ENCODE data around the gene DOK5. TPM values are rescaled to one million over a fixed set of nuclear protein-coding genes. Genes with fewer than 3 reads are reported as not detected.

DOK5 gene
- total and polyA plus RNA-seq, 4 donors: 0.37 to 3.1 (median 0.46) TPM

GRCh38 chr20:54680872-54681619 is 205.7 kb downstream of the DOK5 start:
- no peak overlapping the region for H3K4me3 ChIP-seq
- H3K27ac ChIP-seq (ENCODE audit: low read depth in 1 of 2, low read length in 1 of 2): no peak overlapping the region
- H3K9ac ChIP-seq (ENCODE audit: insufficient read depth in 1 of 2, low read length in 2 of 2): no peak overlapping the region
- no peak for ATAC-seq (ENCODE audit: insufficient read depth, low FRiP score)
- peaks cover 0 to 5% (median 2%) of the 10 kb centered on the region in 3 donors for H3K27me3 ChIP-seq (ENCODE audit: control insufficient read depth in 3 of 3, insufficient read depth in 3 of 3, low read length in 2 of 3)
- 16 to 21% methylated on average over 14 of the region's 14 CpGs for WGBS, 2 donors
- TF ChIP-seq CTCF (IDR thresholded peaks at IDR 0.05; ENCODE audit: control extremely low read depth, extremely low read depth): no peak
- DNase-seq: peak; percentile 64 to 84 (median 80)
- no peaks in the 10 kb centered on the region for H3K36me3 ChIP-seq (ENCODE audit: control insufficient read depth in 4 of 4, insufficient read depth in 4 of 4, low read length in 4 of 4)
- H3K4me1 ChIP-seq (ENCODE audit: control insufficient read depth in 5 of 5, insufficient read depth in 5 of 5, low read length in 5 of 5): peaks cover 0 to 13% (median 0%) of the 10 kb centered on the region in 5 donors
- H3K9me3 ChIP-seq (ENCODE audit: control insufficient read depth in 4 of 4, insufficient read depth in 3 of 4, low read length in 3 of 4): no peaks in the 10 kb centered on the region

- DNase-seq (peak in 2 of 3 donors; percentile 7 to 15), ATAC-seq (ENCODE audit: insufficient read depth, low FRiP score) (no peak)
- WGBS, 2 donors: 36 to 43% methylated on average over 6 of the region's 6 CpGs
- H3K9me3 ChIP-seq (ENCODE audit: control insufficient read depth in 4 of 4, insufficient read depth in 3 of 4, low read length in 3 of 4): no peaks in the 10 kb centered on the region
- H3K36me3 ChIP-seq (ENCODE audit: control insufficient read depth in 4 of 4, insufficient read depth in 4 of 4, low read length in 4 of 4): no peaks in the 10 kb centered on the region
- H3K9ac ChIP-seq (ENCODE audit: insufficient read depth in 1 of 2, low read length in 2 of 2): no peak overlapping the region
- no peak overlapping the region for H3K4me3 ChIP-seq
- peaks cover 0 to 13% (median 0%) of the 10 kb centered on the region in 5 donors for H3K4me1 ChIP-seq (ENCODE audit: control insufficient read depth in 5 of 5, insufficient read depth in 5 of 5, low read length in 5 of 5)
- peaks cover 0 to 5% (median 2%) of the 10 kb centered on the region in 3 donors for H3K27me3 ChIP-seq (ENCODE audit: control insufficient read depth in 3 of 3, insufficient read depth in 3 of 3, low read length in 2 of 3)
- H3K27ac ChIP-seq (ENCODE audit: low read depth in 1 of 2, low read length in 1 of 2): no peak overlapping the region
- TF ChIP-seq CTCF (IDR thresholded peaks at IDR 0.05; ENCODE audit: control extremely low read depth, extremely low read depth): no peak
Measured at GRCh38 chr20:54681869-54682268, 206.5 kb downstream of the DOK5 start.

GRCh38 chr20:54688476-54688875 is 213.1 kb downstream of the DOK5 start:
- TF ChIP-seq CTCF (IDR thresholded peaks at IDR 0.05; ENCODE audit: control extremely low read depth, extremely low read depth): no peak

More at GRCh38 chr20:54688476-54688875, 213.1 kb downstream of the DOK5 start:
- no peaks in the 10 kb centered on the region for H3K9me3 ChIP-seq (ENCODE audit: control insufficient read depth in 4 of 4, insufficient read depth in 3 of 4, low read length in 3 of 4)
- DNase-seq (no peak), ATAC-seq (ENCODE audit: insufficient read depth, low FRiP score) (no peak)
- H3K27me3 ChIP-seq (ENCODE audit: control insufficient read depth in 3 of 3, insufficient read depth in 3 of 3, low read length in 2 of 3): peaks cover 0 to 2% (median 0%) of the 10 kb centered on the region in 3 donors
- H3K4me1 ChIP-seq (ENCODE audit: control insufficient read depth in 5 of 5, insufficient read depth in 5 of 5, low read length in 5 of 5): no peaks in the 10 kb centered on the region
- no peak overlapping the region for H3K27ac ChIP-seq (ENCODE audit: low read depth in 1 of 2, low read length in 1 of 2)
- WGBS, 2 donors: 91% methylated on average over 1 of the region's 1 CpG
- H3K9ac ChIP-seq (ENCODE audit: insufficient read depth in 1 of 2, low read length in 2 of 2): no peak overlapping the region
- H3K36me3 ChIP-seq (ENCODE audit: control insufficient read depth in 4 of 4, insufficient read depth in 4 of 4, low read length in 4 of 4): no peaks in the 10 kb centered on the region
- no peak overlapping the region for H3K4me3 ChIP-seq
